ENCODE measurements around the gene NEK6. TPM values are rescaled to one million over a fixed set of nuclear protein-coding genes. Genes with fewer than 3 reads are reported as not detected.

NEK6 gene
- polyA plus RNA-seq (2013, experiment 1 of 2): 99.8 TPM
- polyA plus RNA-seq (2013, experiment 2 of 2): 97.5 TPM

DNA sequence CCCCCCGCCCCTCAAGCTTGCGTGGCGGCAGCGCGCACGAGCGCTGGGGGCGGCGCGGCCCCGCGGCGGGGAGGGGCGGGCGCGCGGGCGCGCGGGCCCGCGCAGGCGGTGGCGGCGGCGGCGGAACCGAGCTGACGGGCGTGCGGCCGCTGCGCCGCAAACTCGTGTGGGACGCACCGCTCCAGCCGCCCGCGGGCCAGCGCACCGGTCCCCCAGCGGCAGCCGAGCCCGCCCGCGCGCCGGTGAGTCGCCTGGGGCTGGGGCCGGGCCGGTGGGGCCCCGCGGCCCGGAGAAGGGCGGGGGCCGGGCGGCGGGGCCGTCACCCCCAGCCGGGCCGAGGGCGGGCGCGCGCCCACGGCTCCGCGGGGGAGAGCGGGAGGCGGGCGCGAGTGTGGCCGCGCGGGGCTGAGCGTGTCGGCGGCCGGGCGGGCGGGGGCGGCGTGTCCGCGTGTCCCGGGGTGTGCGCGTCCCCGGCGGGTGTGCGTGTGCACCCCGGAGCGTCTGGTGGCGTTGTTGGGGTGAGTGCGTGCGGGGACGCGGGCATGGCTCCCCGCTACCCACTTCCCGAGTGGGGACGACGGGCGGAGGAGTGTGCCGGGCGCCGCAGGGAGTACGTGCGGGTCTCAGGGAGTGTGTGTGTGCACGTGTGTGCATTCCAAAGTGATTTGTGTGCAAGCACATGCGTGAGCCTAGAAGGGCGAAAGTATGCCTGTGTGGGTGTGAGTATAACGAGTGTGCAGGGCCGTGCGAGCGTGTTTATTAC lies at the start of gene NEK6:
Gene NEK6, plus strand, starts transcription at position 106 of the 763 bp plus-strand sequence. CDS start 44,016 bp downstream, outside the sequence.
- DNase-seq: peak; percentile 75
- under 1% methylated on average over 44 of the region's 116 CpGs for WGBS
- H2BK12ac ChIP-seq (ENCODE audit: low read length in 2 of 2): peak within 1 kb of the TSS; percentile 63 to 100

GRCh38 chr9:124208571-124208970 lies 49.2 kb upstream of the NEK6 start:
- Histone ChIP-seq H4K8ac (ENCODE audit: low read length) (no peak overlapping the region), H3K9ac (ENCODE audit: low read length) (no peak overlapping the region), H3K79me1 (replicated peaks; ENCODE audit: low read length, poor library complexity, severe bottlenecking) (no peaks in the 10 kb centered on the region), H3K23ac (ENCODE audit: low read length in 2 of 2) (no peak overlapping the region), H3K27me3 (ENCODE audit: control insufficient read depth in 1 of 2, insufficient read depth in 1 of 2, low read length in 2 of 2) (peaks cover 0 to 8% of the 10 kb centered on the region in 2 experiments), H2BK5ac (ENCODE audit: low read depth, low read length, poor library complexity, severe bottlenecking) (no peak overlapping the region), H3K4me2 (ENCODE audit: low read length, poor library complexity, severe bottlenecking) (no peak overlapping the region), H3K4ac (ENCODE audit: low read depth in 1 of 2, low read length in 2 of 2) (no peak overlapping the region), H3K36me3 (ENCODE audit: control insufficient read depth in 1 of 2, insufficient read depth in 2 of 2, low read depth in 1 of 2, low read length in 2 of 2) (no peaks in the 10 kb centered on the region), H3K4me1 (ENCODE audit: control insufficient read depth, insufficient read depth, low read depth, low read length) (peaks cover 3% of the 10 kb centered on the region), H3K27ac (ENCODE audit: low read length, poor library complexity, severe bottlenecking) (no peak overlapping the region), H3K18ac (ENCODE audit: low read depth in 1 of 2, low read length in 2 of 2) (no peak overlapping the region), H2BK15ac (ENCODE audit: low read depth, poor library complexity, severe bottlenecking) (no peak overlapping the region), H3K4me3 (ENCODE audit: insufficient read depth in 1 of 2, low read depth in 1 of 2, low read length in 2 of 2) (no peak overlapping the region), H3K14ac (ENCODE audit: low read length in 2 of 2) (no peak overlapping the region), H2AK5ac (ENCODE audit: low read length, severe bottlenecking) (no peak overlapping the region), H2BK120ac (ENCODE audit: low read depth, low read length) (no peak overlapping the region), H2AFZ (ENCODE audit: low read depth, low read length) (no peak overlapping the region), H4K91ac (ENCODE audit: low read length) (no peak overlapping the region), H2BK12ac (ENCODE audit: low read length in 2 of 2) (no peak overlapping the region), H3K9me3 (ENCODE audit: control insufficient read depth, low read length) (no peaks in the 10 kb centered on the region)
- DNase-seq: no peak
- WGBS: 77% methylated on average over 3 of the region's 3 CpGs

More for the DNA sequence above, at the start of gene NEK6:
- Histone ChIP-seq H3K4ac (ENCODE audit: low read depth in 1 of 2, low read length in 2 of 2) (peak within 1 kb of the TSS; percentile 100), H3K4me2 (ENCODE audit: low read length, poor library complexity, severe bottlenecking) (peak within 1 kb of the TSS; percentile 88), H4K91ac (ENCODE audit: low read length) (peak within 1 kb of the TSS; percentile 100), H3K79me1 (replicated peaks; ENCODE audit: low read length, poor library complexity, severe bottlenecking) (peaks cover 2% of the 10 kb centered on the region), H3K18ac (ENCODE audit: low read depth in 1 of 2, low read length in 2 of 2) (peak within 1 kb of the TSS; percentile 100), H3K9ac (ENCODE audit: low read length) (peak within 1 kb of the TSS; percentile 99), H2AK5ac (ENCODE audit: low read length, severe bottlenecking) (peak within 1 kb of the TSS; percentile 94), H3K14ac (ENCODE audit: low read length in 2 of 2) (peak within 1 kb of the TSS; percentile 48 to 100), H3K23ac (ENCODE audit: low read length in 2 of 2) (peak within 1 kb of the TSS; percentile 82 to 98), H3K9me3 (ENCODE audit: control insufficient read depth, low read length) (no peaks in the 10 kb centered on the region), H4K8ac (ENCODE audit: low read length) (peak within 1 kb of the TSS; percentile 99), H2AFZ (ENCODE audit: low read depth, low read length) (peak within 1 kb of the TSS; percentile 24), H2BK15ac (ENCODE audit: low read depth, poor library complexity, severe bottlenecking) (peak within 1 kb of the TSS; percentile 92), H3K27ac (ENCODE audit: low read length, poor library complexity, severe bottlenecking) (peak within 1 kb of the TSS; percentile 99), H3K36me3 (ENCODE audit: control insufficient read depth in 1 of 2, insufficient read depth in 2 of 2, low read depth in 1 of 2, low read length in 2 of 2) (peaks cover 2 to 4% of the 10 kb centered on the region in 2 experiments), H3K27me3 (ENCODE audit: control insufficient read depth in 1 of 2, insufficient read depth in 1 of 2, low read length in 2 of 2) (no peaks in the 10 kb centered on the region), H3K4me3 (ENCODE audit: insufficient read depth in 1 of 2, low read depth in 1 of 2, low read length in 2 of 2) (peak within 1 kb of the TSS; percentile 88 to 96), H2BK5ac (ENCODE audit: low read depth, low read length, poor library complexity, severe bottlenecking) (peak within 1 kb of the TSS; percentile 98), H2BK120ac (ENCODE audit: low read depth, low read length) (peak within 1 kb of the TSS; percentile 100), H3K4me1 (ENCODE audit: control insufficient read depth, insufficient read depth, low read depth, low read length) (peaks cover 31% of the 10 kb centered on the region)

DNA sequence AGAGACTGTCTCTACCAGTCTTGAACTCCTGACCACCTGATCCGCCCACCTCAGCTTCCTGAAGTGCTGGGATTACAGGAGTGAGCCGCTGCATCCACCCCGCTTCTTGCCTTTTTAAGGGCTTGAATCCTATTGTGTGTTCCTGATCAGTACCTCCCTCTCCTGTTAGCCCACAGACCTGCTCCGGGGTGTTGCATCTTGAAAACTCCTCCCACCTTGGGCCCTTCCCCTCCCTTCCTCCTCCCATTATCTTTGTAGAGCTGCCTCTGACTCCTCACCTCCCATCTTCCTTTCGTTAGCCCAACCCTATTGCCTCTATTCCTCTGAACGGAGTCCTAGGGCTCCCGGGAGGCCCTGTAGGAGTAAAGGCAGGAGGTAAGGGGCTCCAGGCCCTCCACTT lies 48.5 kb upstream of the NEK6 start:
- DNase-seq: no peak
- H3K18ac ChIP-seq (ENCODE audit: low read depth in 1 of 2, low read length in 2 of 2): no peak overlapping the region
- 67% methylated on average over 6 of the region's 7 CpGs for WGBS

DNA sequence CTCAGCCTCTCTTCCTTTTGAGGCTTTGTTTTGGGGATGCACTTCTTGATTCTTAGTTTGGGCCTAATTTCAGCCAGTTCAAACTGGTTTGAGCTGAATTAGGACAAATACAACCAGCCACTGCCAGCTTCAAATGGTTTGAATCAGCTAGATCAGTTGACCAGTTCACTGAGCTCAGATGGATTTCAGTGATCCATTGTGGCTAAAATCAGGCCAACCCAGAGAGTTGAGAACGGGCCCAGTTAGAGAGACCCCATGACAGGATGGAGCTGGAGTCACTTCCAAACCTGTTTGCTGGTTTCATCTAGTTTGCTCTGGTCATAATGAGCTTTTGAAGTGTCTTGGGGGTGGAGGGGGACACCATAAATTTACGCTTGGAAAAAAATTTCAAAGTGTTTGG lies 48.0 kb upstream of the NEK6 start:
- Histone ChIP-seq H3K18ac (ENCODE audit: low read depth in 1 of 2, low read length in 2 of 2) (no peak overlapping the region), H4K91ac (ENCODE audit: low read length) (no peak overlapping the region), H2BK15ac (ENCODE audit: low read depth, poor library complexity, severe bottlenecking) (no peak overlapping the region), H3K79me1 (replicated peaks; ENCODE audit: low read length, poor library complexity, severe bottlenecking) (no peaks in the 10 kb centered on the region), H3K14ac (ENCODE audit: low read length in 2 of 2) (no peak overlapping the region), H3K4me2 (ENCODE audit: low read length, poor library complexity, severe bottlenecking) (no peak overlapping the region), H4K8ac (ENCODE audit: low read length) (no peak overlapping the region), H2BK120ac (ENCODE audit: low read depth, low read length) (no peak overlapping the region), H3K4me3 (ENCODE audit: insufficient read depth in 1 of 2, low read depth in 1 of 2, low read length in 2 of 2) (no peak overlapping the region), H2BK5ac (ENCODE audit: low read depth, low read length, poor library complexity, severe bottlenecking) (no peak overlapping the region), H3K9ac (ENCODE audit: low read length) (no peak overlapping the region), H3K9me3 (ENCODE audit: control insufficient read depth, low read length) (no peaks in the 10 kb centered on the region), H3K27me3 (ENCODE audit: control insufficient read depth in 1 of 2, insufficient read depth in 1 of 2, low read length in 2 of 2) (peaks cover 0 to 8% of the 10 kb centered on the region in 2 experiments), H3K27ac (ENCODE audit: low read length, poor library complexity, severe bottlenecking) (no peak overlapping the region), H2BK12ac (ENCODE audit: low read length in 2 of 2) (no peak overlapping the region), H3K4me1 (ENCODE audit: control insufficient read depth, insufficient read depth, low read depth, low read length) (peaks cover 3% of the 10 kb centered on the region), H2AFZ (ENCODE audit: low read depth, low read length) (no peak overlapping the region), H3K23ac (ENCODE audit: low read length in 2 of 2) (no peak overlapping the region), H3K4ac (ENCODE audit: low read depth in 1 of 2, low read length in 2 of 2) (no peak overlapping the region), H3K36me3 (ENCODE audit: control insufficient read depth in 1 of 2, insufficient read depth in 2 of 2, low read depth in 1 of 2, low read length in 2 of 2) (no peaks in the 10 kb centered on the region), H2AK5ac (ENCODE audit: low read length, severe bottlenecking) (no peak overlapping the region)
- WGBS: 89% methylated on average over 2 of the region's 2 CpGs
- DNase-seq: no peak

More for the DNA sequence above, 48.5 kb upstream of the NEK6 start:
- Histone ChIP-seq H3K23ac (ENCODE audit: low read length in 2 of 2) (no peak overlapping the region), H3K14ac (ENCODE audit: low read length in 2 of 2) (no peak overlapping the region), H3K27me3 (ENCODE audit: control insufficient read depth in 1 of 2, insufficient read depth in 1 of 2, low read length in 2 of 2) (peaks cover 0 to 8% of the 10 kb centered on the region in 2 experiments), H3K9me3 (ENCODE audit: control insufficient read depth, low read length) (no peaks in the 10 kb centered on the region), H3K4me2 (ENCODE audit: low read length, poor library complexity, severe bottlenecking) (no peak overlapping the region), H4K91ac (ENCODE audit: low read length) (no peak overlapping the region), H3K4me1 (ENCODE audit: control insufficient read depth, insufficient read depth, low read depth, low read length) (peaks cover 3% of the 10 kb centered on the region), H3K27ac (ENCODE audit: low read length, poor library complexity, severe bottlenecking) (no peak overlapping the region), H3K9ac (ENCODE audit: low read length) (no peak overlapping the region), H2BK120ac (ENCODE audit: low read depth, low read length) (no peak overlapping the region), H3K79me1 (replicated peaks; ENCODE audit: low read length, poor library complexity, severe bottlenecking) (no peaks in the 10 kb centered on the region), H2BK5ac (ENCODE audit: low read depth, low read length, poor library complexity, severe bottlenecking) (no peak overlapping the region), H2BK12ac (ENCODE audit: low read length in 2 of 2) (no peak overlapping the region), H4K8ac (ENCODE audit: low read length) (no peak overlapping the region), H2AK5ac (ENCODE audit: low read length, severe bottlenecking) (no peak overlapping the region), H2AFZ (ENCODE audit: low read depth, low read length) (no peak overlapping the region), H2BK15ac (ENCODE audit: low read depth, poor library complexity, severe bottlenecking) (no peak overlapping the region), H3K4ac (ENCODE audit: low read depth in 1 of 2, low read length in 2 of 2) (no peak overlapping the region), H3K4me3 (ENCODE audit: insufficient read depth in 1 of 2, low read depth in 1 of 2, low read length in 2 of 2) (no peak overlapping the region), H3K36me3 (ENCODE audit: control insufficient read depth in 1 of 2, insufficient read depth in 2 of 2, low read depth in 1 of 2, low read length in 2 of 2) (no peaks in the 10 kb centered on the region)

Measured in mesenchymal stem cell (in vitro differentiated cells and primary cell).